ENCODE data around the gene SPATA17.

SPATA17 gene

DNA sequence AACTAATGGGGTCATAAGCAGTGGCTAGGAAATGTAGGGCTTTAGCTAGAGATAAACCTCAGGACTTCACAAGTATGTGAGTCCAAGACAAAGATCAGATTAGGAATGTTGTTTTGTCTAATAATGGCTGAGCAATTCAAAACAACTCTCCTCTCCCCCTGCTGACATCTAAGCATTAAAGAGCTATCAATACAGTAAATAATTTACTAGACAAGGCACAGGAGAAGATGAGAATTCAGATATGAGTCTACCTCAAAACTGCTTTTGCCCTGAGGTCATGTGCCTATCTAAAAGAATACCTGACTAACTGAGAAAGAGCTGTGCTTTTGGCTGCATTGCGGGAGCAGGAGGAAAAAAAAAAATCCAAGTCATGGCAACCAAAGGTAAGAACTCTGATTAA, 86.8 kb downstream of the SPATA17 start:
- FAIRE-seq (no peak), DNase-seq (ENCODE audit: insufficient read length, low spot score) (no peak)
- TF ChIP-seq, protein P1, sequence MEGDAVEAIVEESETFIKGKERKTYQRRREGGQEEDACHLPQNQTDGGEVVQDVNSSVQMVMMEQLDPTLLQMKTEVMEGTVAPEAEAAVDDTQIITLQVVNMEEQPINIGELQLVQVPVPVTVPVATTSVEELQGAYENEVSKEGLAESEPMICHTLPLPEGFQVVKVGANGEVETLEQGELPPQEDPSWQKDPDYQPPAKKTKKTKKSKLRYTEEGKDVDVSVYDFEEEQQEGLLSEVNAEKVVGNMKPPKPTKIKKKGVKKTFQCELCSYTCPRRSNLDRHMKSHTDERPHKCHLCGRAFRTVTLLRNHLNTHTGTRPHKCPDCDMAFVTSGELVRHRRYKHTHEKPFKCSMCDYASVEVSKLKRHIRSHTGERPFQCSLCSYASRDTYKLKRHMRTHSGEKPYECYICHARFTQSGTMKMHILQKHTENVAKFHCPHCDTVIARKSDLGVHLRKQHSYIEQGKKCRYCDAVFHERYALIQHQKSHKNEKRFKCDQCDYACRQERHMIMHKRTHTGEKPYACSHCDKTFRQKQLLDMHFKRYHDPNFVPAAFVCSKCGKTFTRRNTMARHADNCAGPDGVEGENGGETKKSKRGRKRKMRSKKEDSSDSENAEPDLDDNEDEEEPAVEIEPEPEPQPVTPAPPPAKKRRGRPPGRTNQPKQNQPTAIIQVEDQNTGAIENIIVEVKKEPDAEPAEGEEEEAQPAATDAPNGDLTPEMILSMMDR (IDR thresholded peaks at IDR 0.05; ENCODE audit: insufficient read depth, missing control alignments) = no peak

DNA sequence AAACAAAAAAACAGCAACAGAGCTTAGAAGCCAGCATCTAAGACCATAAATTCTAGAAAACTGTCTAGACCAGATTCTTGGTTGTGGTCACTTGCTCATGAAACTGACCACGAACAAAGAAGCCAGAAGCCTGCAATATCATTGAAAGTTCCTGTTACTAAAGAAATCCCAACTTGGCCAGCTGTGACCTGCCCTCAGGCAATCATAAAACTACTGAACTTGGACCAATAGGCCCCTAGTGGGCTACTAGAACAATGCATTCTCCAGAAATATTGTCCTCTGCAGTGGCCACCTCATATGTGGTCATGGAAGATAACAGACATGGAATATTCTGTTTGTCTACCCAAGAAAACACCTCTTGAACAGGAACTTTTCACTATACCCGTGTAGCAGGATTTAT, 87.7 kb downstream of the SPATA17 start:
- TF ChIP-seq, protein P1 (IDR thresholded peaks at IDR 0.05; ENCODE audit: insufficient read depth, missing control alignments) = no peak
- DNase-seq (ENCODE audit: insufficient read length, low spot score) (no peak), FAIRE-seq (no peak)

DNA sequence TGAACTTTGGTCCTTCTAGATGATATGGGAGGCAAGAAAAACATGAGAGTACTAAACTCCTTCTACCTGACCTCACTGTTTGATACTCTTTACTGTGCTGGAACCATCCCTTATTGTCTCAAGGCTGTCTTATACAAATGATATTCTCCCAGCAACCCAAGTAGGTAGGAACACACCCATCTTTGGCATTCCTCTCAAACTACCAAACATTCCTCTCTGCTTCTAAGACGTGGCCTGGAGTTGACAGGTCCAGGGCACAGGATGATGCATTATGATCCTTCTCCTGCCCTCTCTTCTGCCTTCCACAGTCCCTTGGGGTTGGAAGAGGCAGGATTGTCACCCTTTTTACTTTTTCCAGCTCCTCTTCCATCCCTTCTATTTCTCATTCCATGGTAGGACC, 90.5 kb downstream of the SPATA17 start:
- TF ChIP-seq, protein P1 (IDR thresholded peaks at IDR 0.05; ENCODE audit: insufficient read depth, missing control alignments) = no peak
- FAIRE-seq (no peak), DNase-seq (ENCODE audit: insufficient read length, low spot score) (no peak)

DNA sequence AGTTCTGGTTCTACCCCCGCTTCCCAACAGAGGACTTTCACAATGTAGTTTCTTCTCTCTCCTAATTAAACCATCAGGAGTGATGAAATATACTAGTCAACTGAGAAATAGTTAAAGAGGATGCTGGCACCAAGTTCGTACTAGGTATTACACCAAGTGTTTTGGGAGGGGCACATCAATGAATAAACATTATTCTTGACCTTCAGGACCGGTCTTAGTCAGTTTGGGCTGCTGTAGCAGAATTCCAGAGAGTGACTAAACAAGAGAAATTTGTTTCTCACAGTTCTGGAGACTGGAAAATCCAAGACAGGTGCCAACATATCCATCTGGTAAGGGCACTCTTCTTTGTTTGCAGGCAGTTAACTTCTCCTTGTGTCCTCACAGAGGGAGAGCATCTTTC, 103.8 kb downstream of the SPATA17 start:
- TF ChIP-seq, protein P1 (IDR thresholded peaks at IDR 0.05; ENCODE audit: insufficient read depth, missing control alignments) = no peak
- FAIRE-seq (peak; percentile 46), DNase-seq (ENCODE audit: insufficient read length, low spot score) (no peak)

DNA sequence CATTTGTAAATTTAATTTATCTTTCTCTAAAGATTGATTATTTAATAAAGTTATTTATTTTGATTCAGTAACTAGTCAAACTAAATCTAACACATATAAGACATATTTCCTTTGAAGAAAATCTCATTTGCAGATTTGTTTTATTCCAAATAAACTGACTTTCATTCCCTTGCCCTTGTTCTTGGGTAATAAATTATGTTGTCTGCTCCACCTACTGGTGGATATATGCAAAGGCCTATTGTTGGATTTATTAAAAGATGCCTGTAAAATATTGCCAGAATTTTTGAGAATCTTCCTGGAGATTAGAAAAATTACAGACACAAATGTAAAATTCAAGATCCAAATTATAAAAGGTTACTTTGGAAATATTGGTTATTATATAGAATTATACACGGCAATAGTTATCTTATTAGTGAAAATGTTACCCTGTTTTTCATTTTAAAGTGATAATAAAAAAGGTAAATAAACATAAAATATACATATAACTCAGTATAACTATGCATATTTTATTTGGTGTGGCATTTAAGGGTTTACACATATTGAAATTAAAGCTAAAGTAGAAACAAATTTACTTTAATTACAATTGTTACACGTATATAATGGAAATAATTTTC, 116.1 kb downstream of the SPATA17 start:
- TF ChIP-seq, protein P1 (IDR thresholded peaks at IDR 0.05; ENCODE audit: insufficient read depth, missing control alignments) = peak; percentile 94
- DNase-seq (ENCODE audit: insufficient read length, low spot score) (no peak), FAIRE-seq (peak; percentile 92)

DNA sequence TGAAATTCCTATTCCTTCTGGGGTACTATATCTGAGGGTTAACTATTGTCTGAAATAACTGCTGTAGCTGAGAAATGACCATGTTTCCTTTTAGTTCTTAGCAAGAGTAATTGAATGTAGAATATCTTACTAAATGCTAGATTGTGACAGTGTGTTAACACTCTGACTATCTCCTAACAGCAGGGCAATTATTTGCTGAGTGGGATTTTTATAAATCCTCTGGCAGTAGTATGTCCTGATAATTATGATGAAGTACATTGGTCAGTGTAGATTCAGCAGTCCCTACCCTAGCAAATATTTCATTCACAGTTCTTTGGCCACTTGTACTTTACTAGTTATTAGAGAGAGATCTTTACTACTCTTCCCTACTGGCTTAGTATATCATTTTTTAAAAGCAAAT, 138.6 kb downstream of the SPATA17 start:
- DNase-seq (ENCODE audit: insufficient read length, low spot score) (no peak), FAIRE-seq (peak; percentile 75)

DNA sequence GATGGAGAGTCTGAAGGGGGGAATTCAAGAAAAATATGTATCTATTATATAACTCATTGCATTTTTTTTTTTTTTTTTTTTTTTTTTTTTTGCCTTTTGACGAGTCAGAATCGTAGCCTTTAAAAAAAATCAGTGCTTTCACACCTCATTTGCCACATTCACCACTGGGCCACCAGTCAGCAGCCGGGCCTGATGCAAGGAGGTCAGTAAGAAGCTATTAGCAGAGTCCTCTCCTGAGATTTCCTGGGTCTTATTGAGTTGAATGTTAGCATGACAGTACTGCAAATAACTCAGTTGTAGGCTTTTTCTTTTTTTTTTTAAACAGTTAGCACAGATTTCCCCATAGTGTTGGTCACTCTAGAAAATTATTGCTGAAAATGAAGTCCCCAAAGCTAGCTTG, 139.8 kb downstream of the SPATA17 start:
- FAIRE-seq (no peak), DNase-seq (ENCODE audit: insufficient read length, low spot score) (no peak)
- TF ChIP-seq, protein P1 (IDR thresholded peaks at IDR 0.05; ENCODE audit: insufficient read depth, missing control alignments) = no peak

More for the DNA sequence above, 138.6 kb downstream of the SPATA17 start:
- TF ChIP-seq, protein P1 (IDR thresholded peaks at IDR 0.05; ENCODE audit: insufficient read depth, missing control alignments) = no peak

Measured in D721Med (cell line).